ENCODE measurements around the gene WASF2. TPM values are rescaled to one million over a fixed set of nuclear protein-coding genes. Genes with fewer than 3 reads are reported as not detected.
"Not testable (repeated sequence)": the region's sequence is repeated elsewhere in the genome, so short reads cannot be mapped to it uniquely, and the experiment has no call there.

Gene WASF2
- total RNA-seq, 1 donor from 2014 or later = 58.9 TPM

DNA sequence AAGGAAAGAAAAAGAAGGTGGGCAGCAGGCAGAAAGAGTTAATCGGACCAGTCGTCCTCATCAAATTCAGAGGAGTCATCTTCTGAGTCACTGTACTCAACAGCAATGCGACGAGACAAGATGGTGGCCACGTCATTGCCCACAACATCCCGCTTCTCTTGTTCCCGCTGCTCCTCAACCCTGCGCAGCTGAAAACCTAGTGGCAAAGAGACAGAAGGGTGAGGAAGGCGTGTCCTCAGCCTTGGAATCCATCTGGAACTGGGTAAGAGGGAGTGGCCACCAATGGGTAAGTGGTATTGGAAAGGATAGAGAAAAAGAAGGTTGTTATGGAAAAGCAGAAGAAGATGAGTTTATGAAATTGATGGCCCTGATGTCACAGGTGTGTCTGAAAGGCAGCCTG lies 81.8 kb downstream of the WASF2 start:
- H3K27ac ChIP-seq = no peak overlapping the region
- H3K9me3 ChIP-seq = no peaks in the 10 kb centered on the region
- intact Hi-C loops (cut with DNase I) = loop anchor here (5.0 kb wide), 1 partner anchor 79 kb away; no protein-coding TSS in a partner anchor
- H3K4me3 ChIP-seq = no peak overlapping the region
- peaks cover 41% of the 10 kb centered on the region for H3K4me1 ChIP-seq
- no peak for DNase-seq (ENCODE audit: extremely low spot score in 2 of 2)
- peaks cover 0 to 67% of the 10 kb centered on the region in 2 donors for H3K36me3 ChIP-seq
- H3K27me3 ChIP-seq = no peaks in the 10 kb centered on the region
- TF ChIP-seq, protein P1, sequence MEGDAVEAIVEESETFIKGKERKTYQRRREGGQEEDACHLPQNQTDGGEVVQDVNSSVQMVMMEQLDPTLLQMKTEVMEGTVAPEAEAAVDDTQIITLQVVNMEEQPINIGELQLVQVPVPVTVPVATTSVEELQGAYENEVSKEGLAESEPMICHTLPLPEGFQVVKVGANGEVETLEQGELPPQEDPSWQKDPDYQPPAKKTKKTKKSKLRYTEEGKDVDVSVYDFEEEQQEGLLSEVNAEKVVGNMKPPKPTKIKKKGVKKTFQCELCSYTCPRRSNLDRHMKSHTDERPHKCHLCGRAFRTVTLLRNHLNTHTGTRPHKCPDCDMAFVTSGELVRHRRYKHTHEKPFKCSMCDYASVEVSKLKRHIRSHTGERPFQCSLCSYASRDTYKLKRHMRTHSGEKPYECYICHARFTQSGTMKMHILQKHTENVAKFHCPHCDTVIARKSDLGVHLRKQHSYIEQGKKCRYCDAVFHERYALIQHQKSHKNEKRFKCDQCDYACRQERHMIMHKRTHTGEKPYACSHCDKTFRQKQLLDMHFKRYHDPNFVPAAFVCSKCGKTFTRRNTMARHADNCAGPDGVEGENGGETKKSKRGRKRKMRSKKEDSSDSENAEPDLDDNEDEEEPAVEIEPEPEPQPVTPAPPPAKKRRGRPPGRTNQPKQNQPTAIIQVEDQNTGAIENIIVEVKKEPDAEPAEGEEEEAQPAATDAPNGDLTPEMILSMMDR (IDR thresholded peaks at IDR 0.05) = no peak
- TF ChIP-seq POLR2A (IDR thresholded peaks at IDR 0.05) (no peak), POLR2AphosphoS5 (IDR thresholded peaks at IDR 0.05; ENCODE audit: insufficient read depth in 1 of 2, low read depth in 1 of 2) (no peak)

DNA sequence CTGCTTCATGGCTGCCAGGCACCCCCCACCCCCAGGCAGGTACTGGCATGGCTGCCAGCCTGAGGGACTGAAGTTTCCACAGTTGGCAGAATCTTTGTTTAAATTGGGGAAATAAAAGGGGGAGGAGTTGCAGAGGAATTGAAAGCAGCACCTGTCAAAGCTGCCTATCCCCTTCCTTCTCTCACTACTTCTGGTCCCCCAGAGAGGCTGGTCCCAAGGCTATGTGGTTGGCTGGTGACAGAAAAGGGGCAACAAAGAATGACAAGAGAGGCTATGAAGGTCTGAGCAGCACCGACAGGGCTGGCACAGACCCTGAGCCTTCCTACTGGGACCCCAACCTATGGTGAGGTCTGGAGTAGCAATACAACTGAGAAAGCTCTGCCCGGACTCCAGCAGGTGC lies 83.2 kb downstream of the WASF2 start:
- Histone ChIP-seq H3K36me3 (peaks cover 0 to 54% of the 10 kb centered on the region in 2 donors), H3K4me1 (peaks cover 55% of the 10 kb centered on the region), H3K27ac (peak overlapping the region; percentile 68)
- intact Hi-C loops (cut with DNase I) = loop anchor here (5.0 kb wide), 1 partner anchor 81 kb away; no protein-coding TSS in a partner anchor
- not testable (repeated sequence) for H3K27me3 ChIP-seq; H3K9me3 ChIP-seq; DNase-seq (ENCODE audit: extremely low spot score in 2 of 2); H3K4me3 ChIP-seq

DNA sequence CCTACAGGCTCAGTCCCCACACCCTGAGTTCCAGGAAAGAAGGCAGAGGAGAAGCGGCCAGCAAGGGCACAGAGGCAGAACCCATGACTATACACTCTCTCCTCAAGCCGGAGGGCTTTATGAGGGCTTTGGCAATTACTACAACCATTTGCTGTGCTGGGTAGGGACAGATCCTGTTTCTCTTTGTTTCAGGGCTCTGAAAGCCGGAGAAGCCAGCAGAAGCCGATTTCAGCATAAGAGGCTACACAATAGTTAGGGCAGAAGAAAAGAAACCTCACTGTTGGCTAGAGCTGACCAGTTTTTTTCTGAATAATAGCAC lies 83.6 kb downstream of the WASF2 start:
- Histone ChIP-seq H3K9me3 (no peaks in the 10 kb centered on the region), H3K36me3 (peaks cover 0 to 49% of the 10 kb centered on the region in 2 donors), H3K4me3 (no peak overlapping the region), H3K27me3 (no peaks in the 10 kb centered on the region), H3K27ac (peak overlapping the region; percentile 68), H3K4me1 (peaks cover 60% of the 10 kb centered on the region)
- no peak for DNase-seq (ENCODE audit: extremely low spot score in 2 of 2)
- intact Hi-C loops (cut with DNase I) = loop anchor here (5.0 kb wide), 1 partner anchor 81 kb away; no protein-coding TSS in a partner anchor
- TF ChIP-seq, protein P1 (IDR thresholded peaks at IDR 0.05) = no peak
- TF ChIP-seq POLR2AphosphoS5 (IDR thresholded peaks at IDR 0.05; ENCODE audit: insufficient read depth in 1 of 2, low read depth in 1 of 2) (no peak), POLR2A (IDR thresholded peaks at IDR 0.05) (no peak)

DNA sequence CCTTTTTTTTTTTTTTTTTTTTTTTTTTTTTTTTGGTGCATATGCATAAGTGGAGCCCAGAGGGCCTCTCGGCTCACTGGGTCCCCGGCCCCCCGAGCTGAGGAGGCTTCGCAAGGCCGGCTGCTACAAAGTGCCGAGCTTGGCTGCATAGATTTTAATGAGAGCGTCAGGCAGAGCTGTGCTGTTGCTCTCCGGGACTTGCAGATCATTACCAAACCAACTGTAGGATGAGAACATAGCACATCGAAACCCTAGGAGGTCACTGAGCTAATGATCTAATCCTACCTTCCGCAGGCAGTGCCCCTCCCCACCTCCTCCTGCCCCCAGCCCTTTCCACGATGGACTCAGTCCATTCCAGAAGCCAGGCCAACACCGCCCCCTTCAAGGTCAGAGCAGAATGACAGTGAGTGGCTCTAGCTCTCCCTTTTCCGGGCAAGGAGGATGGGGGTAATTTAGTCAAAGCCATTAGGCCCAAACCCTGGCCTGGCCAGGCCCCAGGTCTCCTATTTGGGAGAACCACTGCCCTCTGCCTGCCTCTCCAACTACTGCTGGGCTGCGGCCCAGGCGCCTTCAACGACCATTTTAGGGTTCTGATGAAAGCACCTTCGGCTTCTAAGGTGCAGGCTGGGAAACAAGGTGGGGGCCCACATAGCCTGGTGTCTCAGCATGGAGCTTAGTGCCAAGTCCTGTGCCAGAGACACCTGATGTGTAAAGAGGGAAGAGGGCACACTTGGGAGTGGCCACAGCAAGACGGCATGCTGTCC lies 84.2 kb downstream of the WASF2 start:
- peaks cover 63% of the 10 kb centered on the region for H3K4me1 ChIP-seq
- H3K9me3 ChIP-seq; DNase-seq (ENCODE audit: extremely low spot score in 2 of 2); H3K27me3 ChIP-seq; H3K4me3 ChIP-seq: not testable (repeated sequence)
- H3K36me3 ChIP-seq = peaks cover 0 to 44% of the 10 kb centered on the region in 2 donors
- intact Hi-C loops (cut with DNase I) = loop anchor here (5.0 kb wide), 1 partner anchor 82 kb away; no protein-coding TSS in a partner anchor
- peak overlapping the region; percentile 68 for H3K27ac ChIP-seq

DNA sequence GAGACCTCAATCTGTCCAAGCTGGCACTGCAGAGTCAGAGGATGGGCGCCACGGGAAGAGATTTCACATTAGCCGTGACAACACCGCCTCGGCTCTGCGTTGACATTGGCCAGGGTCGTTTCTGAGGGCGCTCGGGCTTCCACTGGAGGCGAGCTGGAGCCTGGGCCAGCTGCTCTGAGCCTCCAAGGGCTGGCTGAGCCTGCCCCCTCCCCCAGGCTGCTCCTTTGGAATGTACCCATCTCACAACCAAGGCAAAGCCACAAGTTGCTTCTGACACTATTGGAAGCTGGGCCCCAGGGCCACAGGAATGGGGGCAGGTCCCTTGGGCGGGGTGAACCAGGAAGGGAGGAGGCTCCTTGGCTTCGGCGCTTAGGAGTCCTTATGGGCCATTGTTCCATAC lies 84.9 kb downstream of the WASF2 start:
- TF ChIP-seq, protein P1 (IDR thresholded peaks at IDR 0.05) = no peak
- TF ChIP-seq POLR2AphosphoS5 (IDR thresholded peaks at IDR 0.05; ENCODE audit: insufficient read depth in 1 of 2, low read depth in 1 of 2) = peak in 1 of 2 donors; percentile 13
- Histone ChIP-seq H3K27ac (peak overlapping the region; percentile 87), H3K4me3 (no peak overlapping the region), H3K9me3 (no peaks in the 10 kb centered on the region), H3K36me3 (peaks cover 0 to 36% of the 10 kb centered on the region in 2 donors), H3K4me1 (peaks cover 70% of the 10 kb centered on the region), H3K27me3 (no peaks in the 10 kb centered on the region)
- no peak for DNase-seq (ENCODE audit: extremely low spot score in 2 of 2)
- intact Hi-C loops (cut with DNase I) = loop anchor here (5.0 kb wide), 1 partner anchor 82 kb away; no protein-coding TSS in a partner anchor

DNA sequence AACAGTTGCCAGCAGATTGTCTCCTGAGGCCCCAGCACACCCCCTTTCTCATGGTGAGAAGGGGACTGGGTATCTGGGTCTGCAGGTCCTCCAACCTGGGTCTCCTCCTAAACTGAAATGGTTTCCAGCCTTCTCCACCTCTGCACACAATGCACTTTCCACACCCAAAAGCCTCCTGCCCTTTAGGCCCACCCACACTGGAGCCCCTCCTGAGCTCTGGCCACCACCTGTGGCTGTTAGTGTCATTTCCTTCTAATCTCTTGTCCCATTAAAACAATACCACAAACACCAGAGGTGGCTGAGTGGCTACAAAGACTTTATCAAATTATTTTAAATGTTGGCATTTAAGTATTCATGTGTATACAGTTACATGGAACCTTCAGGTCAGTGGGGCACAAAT lies 86.0 kb downstream of the WASF2 start:
- TF ChIP-seq POLR2A (IDR thresholded peaks at IDR 0.05) = no peak
- TF ChIP-seq, protein P1 (IDR thresholded peaks at IDR 0.05) = no peak
- H3K27me3 ChIP-seq = no peaks in the 10 kb centered on the region
- no peak for DNase-seq (ENCODE audit: extremely low spot score in 2 of 2)
- H3K27ac ChIP-seq = peak overlapping the region; percentile 87
- peaks cover 81% of the 10 kb centered on the region for H3K4me1 ChIP-seq
- peaks cover 0 to 25% of the 10 kb centered on the region in 2 donors for H3K36me3 ChIP-seq
- no peaks in the 10 kb centered on the region for H3K9me3 ChIP-seq
- H3K4me3 ChIP-seq = peak overlapping the region in 1 of 2 donors; percentile 9
- intact Hi-C loops (cut with DNase I) = loop anchor here (5.0 kb wide), 1 partner anchor 203 kb away; no protein-coding TSS in a partner anchor

All from vagina (tissue), 2 donors.